Keratinocyte (primary cell): ENCODE measurements around the gene HCN2.

ENCODE experiments used
- CTCF ChIP-seq, 3 experiments: IDR thresholded peaks in 1 of 3; conservative IDR thresholded peaks in 1 of 3; optimal IDR thresholded peaks in 1 of 3; 2 replicates in 2 of 3; 3 replicates in 1 of 3; pipeline versions ENCODE3 to v1.5.1; 2011; ENCODE audit warnings: low read length in 3 of 3, mild to moderate bottlenecking in 3 of 3, moderate library complexity in 2 of 3, control low read depth in 1 of 3, inconsistent platforms in 1 of 3; ENCODE audit not compliant: insufficient read depth in 2 of 3; ENCODE audit errors: extremely low read depth in 1 of 3
- EZH2 ChIP-seq: IDR thresholded peaks from one replicate; pipeline ENCODE4 v1.6.1; 2012; ENCODE audit warnings: inconsistent platforms, mild to moderate bottlenecking, low read length, moderate library complexity

- no peak for TF ChIP-seq CTCF (optimal IDR thresholded peaks at IDR 0.05 in 1 of 3, IDR thresholded peaks at IDR 0.05 in 1 of 3, conservative IDR thresholded peaks at IDR 0.05 in 1 of 3; ENCODE audit: extremely low read depth in 1 of 3, insufficient read depth in 2 of 3, low read length in 3 of 3)
- TF ChIP-seq EZH2, result no peak
Measured at GRCh38 chr19:632579-633067, 42.9 kb downstream of the HCN2 start.
